ENCODE measurements around the gene CNDP1.
"Not testable (repeated sequence)": the region's sequence is repeated elsewhere in the genome, so short reads cannot be mapped to it uniquely, and the experiment has no call there.

Gene CNDP1

GRCh38 chr18:74556126-74556525, 21.8 kb downstream of the CNDP1 start:
- H3K4me3 ChIP-seq (replicated peaks; ENCODE audit: low read depth, low read length) = no peak overlapping the region
- no peak for DNase-seq (ENCODE audit: extremely low read depth, insufficient read length)
- H3K27me3 ChIP-seq (replicated peaks; ENCODE audit: control insufficient read depth, insufficient read depth, low read length) = no peaks in the 10 kb centered on the region; the same call in 1 of the 2 replicates
- no peaks in the 10 kb centered on the region for H3K36me3 ChIP-seq (ENCODE audit: control insufficient read depth, insufficient read depth, low read length)
- TF ChIP-seq CTCF (IDR thresholded peaks at IDR 0.05; ENCODE audit: insufficient read depth, low read length, poor library complexity, severe bottlenecking) = no peak

GRCh38 chr18:74558096-74558495, 23.8 kb downstream of the CNDP1 start:
- no peak for DNase-seq (ENCODE audit: extremely low read depth, insufficient read length)
- H3K4me3 ChIP-seq (replicated peaks; ENCODE audit: low read depth, low read length) = no peak overlapping the region
- H3K36me3 ChIP-seq (ENCODE audit: control insufficient read depth, insufficient read depth, low read length) = no peaks in the 10 kb centered on the region
- TF ChIP-seq CTCF (IDR thresholded peaks at IDR 0.05; ENCODE audit: insufficient read depth, low read length, poor library complexity, severe bottlenecking) = no peak
- peaks cover 1% of the 10 kb centered on the region; the same call in 1 of the 2 replicates for H3K27me3 ChIP-seq (replicated peaks; ENCODE audit: control insufficient read depth, insufficient read depth, low read length)

- TF ChIP-seq CTCF (IDR thresholded peaks at IDR 0.05; ENCODE audit: insufficient read depth, low read length, poor library complexity, severe bottlenecking) = no peak
- Histone ChIP-seq H3K4me3 (replicated peaks; ENCODE audit: low read depth, low read length) (no peak overlapping the region), H3K36me3 (ENCODE audit: control insufficient read depth, insufficient read depth, low read length) (no peaks in the 10 kb centered on the region), H3K27me3 (replicated peaks; ENCODE audit: control insufficient read depth, insufficient read depth, low read length) (peaks cover 1% of the 10 kb centered on the region; the same call in 1 of the 2 replicates)
- no peak for DNase-seq (ENCODE audit: extremely low read depth, insufficient read length)
Observed at GRCh38 chr18:74562131-74562730, 27.9 kb downstream of the CNDP1 start.

GRCh38 chr18:74562775-74563174, 28.5 kb downstream of the CNDP1 start:
- no peak for DNase-seq (ENCODE audit: extremely low read depth, insufficient read length)
- TF ChIP-seq CTCF (IDR thresholded peaks at IDR 0.05; ENCODE audit: insufficient read depth, low read length, poor library complexity, severe bottlenecking) = no peak
- H3K36me3 ChIP-seq (ENCODE audit: control insufficient read depth, insufficient read depth, low read length) = no peaks in the 10 kb centered on the region
- H3K27me3 ChIP-seq (replicated peaks; ENCODE audit: control insufficient read depth, insufficient read depth, low read length) = peaks cover 1% of the 10 kb centered on the region; the same call in 1 of the 2 replicates
- H3K4me3 ChIP-seq (replicated peaks; ENCODE audit: low read depth, low read length) = no peak overlapping the region

GRCh38 chr18:74563999-74564398, 29.7 kb downstream of the CNDP1 start:
- no peaks in the 10 kb centered on the region for H3K36me3 ChIP-seq (ENCODE audit: control insufficient read depth, insufficient read depth, low read length)
- no peak overlapping the region for H3K4me3 ChIP-seq (replicated peaks; ENCODE audit: low read depth, low read length)
- TF ChIP-seq CTCF (IDR thresholded peaks at IDR 0.05; ENCODE audit: insufficient read depth, low read length, poor library complexity, severe bottlenecking) = no peak
- H3K27me3 ChIP-seq (replicated peaks; ENCODE audit: control insufficient read depth, insufficient read depth, low read length) = peaks cover 1% of the 10 kb centered on the region; the same call in 1 of the 2 replicates
- DNase-seq (ENCODE audit: extremely low read depth, insufficient read length) = no peak

- H3K4me3 ChIP-seq (replicated peaks; ENCODE audit: low read depth, low read length); DNase-seq (ENCODE audit: extremely low read depth, insufficient read length); H3K27me3 ChIP-seq (replicated peaks; ENCODE audit: control insufficient read depth, insufficient read depth, low read length); H3K36me3 ChIP-seq (ENCODE audit: control insufficient read depth, insufficient read depth, low read length): not testable (repeated sequence)
Observed at GRCh38 chr18:74565164-74565563, 30.9 kb downstream of the CNDP1 start.

GRCh38 chr18:74565993-74566392, 31.7 kb downstream of the CNDP1 start:
- H3K27me3 ChIP-seq (replicated peaks; ENCODE audit: control insufficient read depth, insufficient read depth, low read length); H3K4me3 ChIP-seq (replicated peaks; ENCODE audit: low read depth, low read length); H3K36me3 ChIP-seq (ENCODE audit: control insufficient read depth, insufficient read depth, low read length); DNase-seq (ENCODE audit: extremely low read depth, insufficient read length): not testable (repeated sequence)

Data from GM06990 (cell line).